ENCODE data around the gene RGS1.

- no peak for TF ChIP-seq EZH2phosphoT487 (IDR thresholded peaks at IDR 0.05; ENCODE audit: borderline replicate concordance)
- no peak for TF ChIP-seq POLR2A (IDR thresholded peaks at IDR 0.05; ENCODE audit: borderline replicate concordance, extremely low read depth, insufficient read depth, insufficient read length)
- no peak for TF ChIP-seq CTCF (IDR thresholded peaks at IDR 0.05 in 2 of 3, conservative IDR thresholded peaks at IDR 0.05 in 1 of 3; ENCODE audit: borderline replicate concordance in 1 of 3, insufficient read depth in 1 of 3, low read depth in 2 of 3, low read length in 2 of 3)
- no peak for TF ChIP-seq ZNF274 (IDR thresholded peaks at IDR 0.05; ENCODE audit: low read depth, low read length)
- TF ChIP-seq ZFX (IDR thresholded peaks at IDR 0.05) = no peak
- TF ChIP-seq RAD21 (IDR thresholded peaks at IDR 0.05; ENCODE audit: low read depth) = no peak
- TF ChIP-seq EZH2 (IDR thresholded peaks at IDR 0.05) = no peak
- no peak for TF ChIP-seq POLR2AphosphoS5 (IDR thresholded peaks at IDR 0.05; ENCODE audit: low read depth, low read length)
- TF ChIP-seq SIN3A (IDR thresholded peaks at IDR 0.05; ENCODE audit: low read depth) = no peak
Observed at GRCh38 chr1:192598589-192598988, 23.0 kb downstream of the RGS1 start.

Data from HCT116 (cell line).